Lower leg skin (tissue), 4 donors: ENCODE data around the gene SEC24C. TPM values are rescaled to one million over a fixed set of nuclear protein-coding genes. Genes with fewer than 3 reads are reported as not detected.

ENCODE experiments used
- DNase-seq, 2 donors: peaks; one replicate each; pipeline ENCODE4 v3.0.0-alpha.2; 2019; ENCODE audit warnings: low spot score in 2 of 2
- H3K4me3 ChIP-seq: fragments of 200-600 bp; sonication (generic); 2 replicates; pipeline ENCODE4 v1.5.1; 2017; ENCODE audit warnings: mild to moderate bottlenecking, low read depth; ENCODE audit not compliant: poor library complexity, severe bottlenecking
- CTCF ChIP-seq, 3 donors: fragments of 450-650 bp; IDR thresholded peaks; one replicate each; pipeline ENCODE4 v1.5.1; 2016; ENCODE audit warnings: antibody characterized with exemption in 3 of 3, mild to moderate bottlenecking in 3 of 3, moderate library complexity in 2 of 3
- POLR2A ChIP-seq, 2 donors: fragments of 450-650 bp; IDR thresholded peaks; one replicate each; pipeline ENCODE4 v1.6.1; 2016 to 2017; ENCODE audit warnings: antibody characterized with exemption in 2 of 2, mild to moderate bottlenecking in 1 of 2, moderate library complexity in 1 of 2
- WGBS, 2 donors: methylation state at CpG; one replicate each; pipeline ENCODE4 v1.1.5; 2018; 5-methylcytosine and 5-hydroxymethylcytosine counted together
- intact Hi-C: fragments of 100-400 bp; cut with DNase I; formaldehyde crosslinking; loops from one replicate; pipeline ENCODE4 v1.15.0; 2023; ENCODE audit warnings: low total_unique reads
- total RNA-seq, 4 donors: library from RNA; depleted of rRNA; stranded (reverse); fragments of >200 nt; gene quantifications; one replicate each; pipeline ENCODE4 v1.1.0, GENCODE V29; 2016

SEC24C gene
- total RNA-seq, 4 donors from 2014 or later, result 45.5 to 60.3 (median 58.1) TPM

DNA sequence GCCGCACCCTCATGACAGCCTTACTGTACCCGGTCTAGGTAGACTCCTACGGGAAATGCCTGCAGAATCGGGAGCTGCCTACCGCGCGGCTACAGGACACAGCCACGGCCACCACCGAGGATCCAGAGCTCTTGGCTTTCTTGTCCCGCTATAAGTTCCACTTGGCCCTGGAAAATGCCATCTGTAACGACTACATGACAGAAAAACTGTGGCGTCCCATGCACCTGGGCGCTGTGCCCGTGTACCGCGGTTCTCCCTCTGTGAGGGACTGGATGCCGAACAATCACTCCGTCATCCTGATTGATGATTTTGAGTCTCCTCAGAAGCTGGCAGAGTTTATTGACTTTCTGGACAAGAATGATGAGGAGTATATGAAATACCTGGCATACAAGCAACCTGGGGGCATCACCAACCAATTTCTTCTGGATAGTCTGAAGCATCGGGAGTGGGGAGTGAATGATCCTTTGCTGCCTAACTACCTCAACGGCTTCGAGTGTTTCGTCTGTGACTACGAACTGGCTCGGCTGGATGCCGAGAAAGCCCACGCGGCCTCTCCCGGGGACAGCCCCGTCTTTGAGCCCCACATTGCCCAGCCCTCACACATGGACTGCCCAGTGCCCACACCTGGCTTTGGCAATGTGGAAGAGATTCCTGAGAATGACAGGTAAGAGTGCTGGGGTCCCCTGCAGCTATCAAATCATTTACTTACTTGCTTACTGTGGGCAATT lies 29.1 kb downstream of the SEC24C start:
- no peak for DNase-seq
- 0 to 1% methylated on average over 29 of the region's 29 CpGs for WGBS, 2 donors
- intact Hi-C loops, result no loop called here
- peak overlapping the region; percentile 83 for H3K4me3 ChIP-seq
- no peak for TF ChIP-seq POLR2A (IDR thresholded peaks at IDR 0.05)
- no peak for TF ChIP-seq CTCF (IDR thresholded peaks at IDR 0.05)

- no peak overlapping the region for H3K4me3 ChIP-seq
- WGBS, 2 donors, result 44 to 61% methylated on average over 5 of the region's 5 CpGs
- DNase-seq, result no peak
- intact Hi-C loops, result no loop called here
- TF ChIP-seq CTCF (IDR thresholded peaks at IDR 0.05) (no peak), POLR2A (IDR thresholded peaks at IDR 0.05) (no peak)
Observed at GRCh38 chr10:73774637-73775036, 30.5 kb downstream of the SEC24C start.

DNA sequence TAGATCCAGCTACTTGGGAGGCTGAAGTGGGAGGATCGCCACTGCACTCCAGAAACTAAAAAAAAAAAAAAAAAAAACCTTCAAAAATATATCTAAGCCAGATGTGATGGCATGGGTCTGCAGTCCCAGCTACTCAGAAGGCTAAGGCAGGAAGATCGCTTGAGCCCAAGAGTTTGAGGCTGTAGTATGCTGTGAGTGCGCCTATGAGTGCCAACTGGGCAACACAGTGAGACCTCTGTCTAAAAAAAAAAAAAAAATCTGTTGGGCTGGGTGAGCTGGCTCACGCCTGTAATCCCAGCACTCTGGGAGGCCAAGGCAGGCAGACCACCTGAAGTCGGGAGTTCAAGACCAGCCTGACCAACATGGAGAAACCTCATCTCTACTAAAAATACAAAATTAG lies 34.8 kb downstream of the SEC24C start:
- 87 to 92% methylated on average over 5 of the region's 5 CpGs for WGBS, 2 donors
- intact Hi-C loops, result no loop called here
- no peak for TF ChIP-seq POLR2A (IDR thresholded peaks at IDR 0.05)
- no peak for TF ChIP-seq CTCF (IDR thresholded peaks at IDR 0.05)
- H3K4me3 ChIP-seq, result no peak overlapping the region
- DNase-seq, result peak in 1 of 2 donors; percentile 32

DNA sequence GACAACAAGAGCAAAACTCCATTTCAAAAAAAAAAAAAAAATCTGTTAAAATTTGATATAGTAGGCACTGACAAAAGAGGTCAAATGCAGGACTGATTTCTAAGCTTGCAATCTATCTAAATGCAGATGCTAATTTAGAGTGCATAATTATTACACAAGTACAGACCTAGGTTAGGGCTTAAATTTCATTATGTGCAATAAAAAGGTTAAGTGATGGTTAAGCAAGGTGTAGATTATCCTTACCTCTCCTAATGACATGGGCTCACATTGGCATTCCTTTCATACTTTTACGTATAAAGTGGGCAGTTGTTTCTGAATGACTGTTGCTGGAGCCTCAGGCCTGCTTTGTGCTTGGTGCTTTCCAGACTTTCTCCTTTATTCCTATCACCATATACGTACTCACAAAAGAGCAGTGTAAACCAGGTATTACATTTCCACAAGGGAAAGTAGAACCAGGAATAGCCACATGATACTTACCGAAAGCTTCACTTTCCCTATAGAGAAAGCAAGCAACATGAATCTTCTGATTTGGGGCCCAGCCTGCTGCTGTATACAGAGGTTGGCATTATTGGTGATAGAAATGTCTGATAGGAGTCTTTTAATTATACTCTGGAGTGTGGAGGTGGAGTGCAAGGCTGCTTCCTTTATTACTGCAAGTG lies 35.5 kb downstream of the SEC24C start:
- no peak for TF ChIP-seq CTCF (IDR thresholded peaks at IDR 0.05)
- TF ChIP-seq POLR2A (IDR thresholded peaks at IDR 0.05), result no peak
- DNase-seq, result peak in 1 of 2 donors; percentile 2
- WGBS, 2 donors, result 78% methylated on average over 3 of the region's 3 CpGs
- no peak overlapping the region for H3K4me3 ChIP-seq
- intact Hi-C loops, result no loop called here

GRCh38 chr10:73780301-73780700 lies 36.1 kb downstream of the SEC24C start:
- DNase-seq, result peak in 1 of 2 donors; percentile 56
- no peak overlapping the region for H3K4me3 ChIP-seq
- TF ChIP-seq CTCF (IDR thresholded peaks at IDR 0.05) (no peak), POLR2A (IDR thresholded peaks at IDR 0.05) (no peak)
- intact Hi-C loops, result no loop called here
- 77 to 80% methylated on average over 5 of the region's 5 CpGs for WGBS, 2 donors
